IPS-20b (cell line): ENCODE measurements around the gene PRKACG.

ENCODE experiments used
- H3K27ac ChIP-seq: one replicate; pipeline ENCODE4 v1.5.1; 2013; ENCODE audit warnings: low read length
- H3K27me3 ChIP-seq: 2 replicates; pipeline ENCODE4 v1.6.1; 2013; ENCODE audit warnings: mild to moderate bottlenecking, low read length, inconsistent platforms; ENCODE audit not compliant: insufficient read depth
- H3K36me3 ChIP-seq: 2 replicates; pipeline ENCODE4 v1.6.1; 2013; ENCODE audit warnings: low read depth, mild to moderate bottlenecking, inconsistent platforms, low read length, moderate library complexity; ENCODE audit not compliant: insufficient read depth
- H3K4me1 ChIP-seq: 2 replicates; pipeline ENCODE4 v1.6.1; 2013; ENCODE audit warnings: mild to moderate bottlenecking, control low read depth, inconsistent platforms, low read length, moderate library complexity; ENCODE audit not compliant: insufficient read depth
- H3K4me3 ChIP-seq: 2 replicates; pipeline ENCODE4 v1.5.1; 2013; ENCODE audit warnings: mild to moderate bottlenecking, low read length, inconsistent platforms
- H3K9ac ChIP-seq: 2 replicates; pipeline ENCODE4 v1.6.1; 2013; ENCODE audit warnings: low read depth, mild to moderate bottlenecking, inconsistent platforms, low read length, moderate library complexity
- H3K9me3 ChIP-seq: 2 replicates; pipeline ENCODE4 v1.6.1; 2013; ENCODE audit warnings: mild to moderate bottlenecking, low read depth, low read length, inconsistent platforms; ENCODE audit not compliant: insufficient read depth

Gene PRKACG

GRCh38 chr9:69023650-69024049 lies 9.7 kb upstream of the PRKACG start:
- Histone ChIP-seq H3K9me3 (no peaks in the 10 kb centered on the region), H3K36me3 (no peaks in the 10 kb centered on the region), H3K27ac (no peak overlapping the region), H3K9ac (no peak overlapping the region), H3K4me1 (peaks cover 9% of the 10 kb centered on the region; the same call in 1 of the 2 replicates), H3K27me3 (no peaks in the 10 kb centered on the region), H3K4me3 (no peak overlapping the region)

GRCh38 chr9:69020301-69021145 lies 6.6 kb upstream of the PRKACG start:
- Histone ChIP-seq H3K9ac (no peak overlapping the region), H3K4me3 (no peak overlapping the region), H3K27ac (no peak overlapping the region), H3K9me3 (no peaks in the 10 kb centered on the region), H3K36me3 (no peaks in the 10 kb centered on the region), H3K4me1 (peaks cover 23% of the 10 kb centered on the region; the same call in 1 of the 2 replicates), H3K27me3 (no peaks in the 10 kb centered on the region)

DNA sequence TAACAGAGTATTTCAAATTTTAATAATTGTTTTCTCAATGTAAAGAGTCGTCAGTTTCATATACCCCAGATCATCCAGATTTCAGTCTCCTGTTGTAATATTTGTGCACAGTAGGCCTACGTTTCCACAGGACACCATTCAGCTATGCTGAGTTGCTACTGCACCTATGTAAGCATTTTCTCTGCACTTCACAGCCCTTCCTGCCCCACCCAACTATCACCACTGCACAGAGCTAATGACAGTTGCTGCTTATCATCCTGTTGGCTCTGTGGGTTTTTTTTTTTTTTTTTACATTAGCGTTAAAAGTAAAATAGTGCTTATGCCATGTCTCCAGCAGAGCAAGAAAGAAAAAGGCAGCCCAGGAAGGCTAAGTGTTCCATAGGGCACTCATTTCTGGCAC lies 5.9 kb upstream of the PRKACG start:
- Histone ChIP-seq H3K9me3 (no peaks in the 10 kb centered on the region), H3K36me3 (no peaks in the 10 kb centered on the region), H3K27ac (no peak overlapping the region), H3K4me1 (peaks cover 23% of the 10 kb centered on the region; the same call in 1 of the 2 replicates), H3K9ac (no peak overlapping the region), H3K4me3 (no peak overlapping the region), H3K27me3 (no peaks in the 10 kb centered on the region)

DNA sequence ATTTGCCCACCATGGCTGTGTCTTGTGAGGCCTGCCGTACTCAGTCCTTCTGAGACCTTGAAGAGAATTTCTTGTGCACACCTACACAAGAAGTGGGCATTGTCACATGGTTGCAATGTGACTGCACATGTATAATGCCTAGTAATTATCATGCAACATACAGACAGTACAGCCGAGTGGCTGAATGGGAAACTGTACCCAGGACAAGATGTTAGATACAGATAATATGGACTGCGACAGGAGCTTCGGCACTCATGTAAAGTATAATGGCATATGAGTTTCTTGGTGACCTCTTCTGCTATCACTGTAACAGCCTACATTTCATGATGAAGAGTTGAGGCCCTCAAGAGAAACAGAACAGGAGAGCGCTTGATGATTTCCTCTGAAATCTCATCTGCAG lies 4.8 kb upstream of the PRKACG start:
- Histone ChIP-seq H3K9ac (no peak overlapping the region), H3K9me3 (no peaks in the 10 kb centered on the region), H3K4me3 (no peak overlapping the region), H3K4me1 (peaks cover 18% of the 10 kb centered on the region; the same call in 1 of the 2 replicates), H3K36me3 (no peaks in the 10 kb centered on the region), H3K27me3 (no peaks in the 10 kb centered on the region), H3K27ac (no peak overlapping the region)

DNA sequence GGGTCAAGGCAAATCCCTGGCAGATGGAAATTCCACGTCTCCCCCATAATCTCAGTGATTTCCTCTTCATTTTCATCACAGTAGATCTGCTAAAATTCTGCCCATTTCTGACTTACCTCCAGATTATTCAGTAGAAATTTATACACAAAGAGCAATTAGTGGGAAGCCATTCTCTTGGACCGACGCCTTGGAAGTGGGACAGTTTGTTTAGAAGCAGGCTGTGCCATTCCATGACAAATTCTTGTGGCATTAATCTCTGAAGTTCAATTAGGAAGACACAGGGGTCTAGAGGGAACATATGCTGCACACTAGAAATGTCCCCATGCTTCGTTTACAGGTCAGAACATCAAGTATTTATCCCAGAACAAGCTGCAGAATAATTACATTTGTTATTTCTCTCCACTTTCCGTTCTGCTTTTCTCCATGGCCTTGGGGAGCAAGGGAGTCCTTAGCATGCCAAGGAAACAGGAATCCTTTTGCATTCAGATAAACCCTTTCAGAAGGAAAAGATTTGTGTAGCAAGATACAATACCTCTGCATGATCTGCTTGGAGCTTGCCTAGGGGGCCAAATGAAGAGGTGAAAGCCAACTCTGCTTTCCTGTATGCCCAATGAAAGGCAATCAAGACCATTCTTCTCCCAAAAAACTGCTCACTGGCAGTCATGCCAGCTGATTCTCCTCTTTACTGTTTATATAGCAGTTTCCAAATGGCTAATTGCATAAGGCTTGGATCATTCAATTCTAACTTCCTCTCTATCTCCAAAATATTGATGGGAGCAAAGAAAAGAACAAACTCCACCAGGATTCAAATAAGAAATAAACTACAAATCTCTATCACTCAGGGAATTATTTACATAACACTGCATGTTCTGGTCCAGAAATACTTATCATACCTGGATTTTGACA lies 2.5 kb upstream of the PRKACG start:
- Histone ChIP-seq H3K9ac (0 out of 2 replicates have a peak overlapping the region, but pooled peaks have one; percentile 7), H3K4me1 (peaks cover 14% of the 10 kb centered on the region; the same call in 1 of the 2 replicates), H3K27ac (no peak overlapping the region), H3K27me3 (no peaks in the 10 kb centered on the region), H3K9me3 (no peaks in the 10 kb centered on the region), H3K36me3 (no peaks in the 10 kb centered on the region), H3K4me3 (no peak overlapping the region)

GRCh38 chr9:69013382-69013727 lies 558 bp downstream of the PRKACG start:
- Histone ChIP-seq H3K4me1 (peaks cover 14% of the 10 kb centered on the region; the same call in 1 of the 2 replicates), H3K27me3 (no peaks in the 10 kb centered on the region), H3K9ac (no peak overlapping the region), H3K9me3 (no peaks in the 10 kb centered on the region), H3K27ac (no peak overlapping the region), H3K4me3 (no peak overlapping the region), H3K36me3 (no peaks in the 10 kb centered on the region)

- H3K36me3 ChIP-seq = no peaks in the 10 kb centered on the region
- H3K9me3 ChIP-seq = no peaks in the 10 kb centered on the region
- no peak overlapping the region for H3K4me3 ChIP-seq
- no peaks in the 10 kb centered on the region for H3K27me3 ChIP-seq
- H3K27ac ChIP-seq = no peak overlapping the region
- H3K4me1 ChIP-seq = peaks cover 14% of the 10 kb centered on the region; the same call in 1 of the 2 replicates
- no peak overlapping the region for H3K9ac ChIP-seq
These were observed 1.1 kb downstream of the PRKACG start for GRCh38 chr9:69012696-69013381.

- H3K27ac ChIP-seq = no peak overlapping the region
- no peaks in the 10 kb centered on the region for H3K9me3 ChIP-seq
- no peaks in the 10 kb centered on the region for H3K27me3 ChIP-seq
- no peaks in the 10 kb centered on the region for H3K4me1 ChIP-seq
- H3K4me3 ChIP-seq = no peak overlapping the region
- H3K9ac ChIP-seq = no peak overlapping the region
- no peaks in the 10 kb centered on the region for H3K36me3 ChIP-seq
These were observed 4.2 kb downstream of the PRKACG start for GRCh38 chr9:69009708-69010107.

DNA sequence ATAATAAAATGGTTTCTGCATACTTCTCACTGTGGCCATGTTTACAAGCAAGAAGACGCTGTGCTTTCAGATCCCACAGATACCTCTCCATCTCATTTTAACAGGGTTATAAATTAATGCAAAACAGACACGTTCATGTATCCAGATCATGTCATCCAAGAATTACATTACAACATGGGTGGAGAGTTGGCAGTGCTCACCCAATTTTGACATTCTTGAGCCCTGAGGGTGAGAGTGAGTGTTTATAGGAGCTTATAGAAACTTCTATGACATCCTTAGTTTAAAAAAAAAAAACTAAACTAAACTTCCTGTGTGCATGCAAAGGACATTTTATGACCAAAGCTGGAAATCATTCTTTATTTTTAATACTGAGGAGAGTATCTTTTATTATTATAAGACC lies 9.1 kb downstream of the PRKACG start:
- Histone ChIP-seq H3K36me3 (no peaks in the 10 kb centered on the region), H3K27me3 (no peaks in the 10 kb centered on the region), H3K4me3 (no peak overlapping the region), H3K4me1 (no peaks in the 10 kb centered on the region), H3K9me3 (no peaks in the 10 kb centered on the region), H3K27ac (no peak overlapping the region), H3K9ac (no peak overlapping the region)

GRCh38 chr9:69003051-69003450 lies 10.9 kb downstream of the PRKACG start:
- Histone ChIP-seq H3K4me3 (no peak overlapping the region), H3K36me3 (no peaks in the 10 kb centered on the region), H3K9ac (no peak overlapping the region), H3K9me3 (no peaks in the 10 kb centered on the region), H3K4me1 (peaks cover 7% of the 10 kb centered on the region; the same call in 1 of the 2 replicates), H3K27me3 (no peaks in the 10 kb centered on the region), H3K27ac (no peak overlapping the region)

GRCh38 chr9:69001921-69002320 lies 12.0 kb downstream of the PRKACG start:
- H3K4me1 ChIP-seq = peaks cover 13% of the 10 kb centered on the region; the same call in 1 of the 2 replicates
- no peak overlapping the region for H3K9ac ChIP-seq
- H3K27me3 ChIP-seq = no peaks in the 10 kb centered on the region

More at GRCh38 chr9:69001921-69002320, 12.0 kb downstream of the PRKACG start:
- Histone ChIP-seq H3K27ac (no peak overlapping the region), H3K36me3 (no peaks in the 10 kb centered on the region), H3K4me3 (no peak overlapping the region), H3K9me3 (no peaks in the 10 kb centered on the region)
